ENCODE data around the gene PRLHR.
"Not testable (repeated sequence)": the region's sequence is repeated elsewhere in the genome, so short reads cannot be mapped to it uniquely, and the experiment has no call there.

PRLHR gene

GRCh38 chr10:118595598-118596425, at the start of gene PRLHR:
Gene PRLHR (minus strand): TSS chr10:118595648. CDS start chr10:118595244, 404 bp downstream.
- DNase-seq (ENCODE audit: low spot score), result no peak

- no peak for DNase-seq (ENCODE audit: low spot score)
These were observed 46.8 kb upstream of the PRLHR start for GRCh38 chr10:118642228-118642627.

- DNase-seq (ENCODE audit: low spot score), result no peak
These were observed 43.2 kb upstream of the PRLHR start for GRCh38 chr10:118638680-118639079.

- DNase-seq (ENCODE audit: low spot score), result no peak
These were observed 40.4 kb upstream of the PRLHR start for GRCh38 chr10:118635674-118636402.

- DNase-seq (ENCODE audit: low spot score), result no peak
These were observed 38.3 kb upstream of the PRLHR start for GRCh38 chr10:118633786-118634185.

- DNase-seq (ENCODE audit: low spot score), result no peak
These were observed 33.8 kb upstream of the PRLHR start for GRCh38 chr10:118629211-118629610.

GRCh38 chr10:118628397-118628796, 32.9 kb upstream of the PRLHR start:
- DNase-seq (ENCODE audit: low spot score), result no peak

GRCh38 chr10:118626953-118627352, 31.5 kb upstream of the PRLHR start:
- DNase-seq (ENCODE audit: low spot score), result no peak

- no peak for DNase-seq (ENCODE audit: low spot score)
These were observed 30.1 kb upstream of the PRLHR start for GRCh38 chr10:118625504-118625903.

- DNase-seq (ENCODE audit: low spot score), result no peak
These were observed 29.3 kb upstream of the PRLHR start for GRCh38 chr10:118624747-118625146.

- DNase-seq (ENCODE audit: low spot score), result no peak
These were observed 26.0 kb upstream of the PRLHR start for GRCh38 chr10:118621304-118621942.

GRCh38 chr10:118613863-118614262, 18.4 kb upstream of the PRLHR start:
- DNase-seq (ENCODE audit: low spot score), result not testable (repeated sequence)

- no peak for DNase-seq (ENCODE audit: low spot score)
These were observed 15.1 kb upstream of the PRLHR start for GRCh38 chr10:118610577-118610976.

- no peak for DNase-seq (ENCODE audit: low spot score)
These were observed 12.4 kb upstream of the PRLHR start for GRCh38 chr10:118607768-118608354.

- no peak for DNase-seq (ENCODE audit: low spot score)
These were observed 10.2 kb upstream of the PRLHR start for GRCh38 chr10:118605694-118606093.

- no peak for DNase-seq (ENCODE audit: low spot score)
These were observed 1.1 kb upstream of the PRLHR start for GRCh38 chr10:118596426-118597124.

GRCh38 chr10:118595064-118595420, 406 bp downstream of the PRLHR start:
- DNase-seq (ENCODE audit: low spot score), result no peak

- no peak for DNase-seq (ENCODE audit: low spot score)
These were observed 920 bp downstream of the PRLHR start for GRCh38 chr10:118594392-118595063.

GRCh38 chr10:118592675-118593330, 2.6 kb downstream of the PRLHR start:
- no peak for DNase-seq (ENCODE audit: low spot score)

- no peak for DNase-seq (ENCODE audit: low spot score)
These were observed 5.1 kb downstream of the PRLHR start for GRCh38 chr10:118590334-118590733.

All from hematopoietic multipotent progenitor cell treated with erythropoietin and hydrocortisone succinate and interleukin-3 and kit ligand, for 17 days (in vitro differentiated cells).